Suprapubic skin (tissue), 4 donors: Measurements from ENCODE around the gene MEX3D. TPM values are rescaled to one million over a fixed set of nuclear protein-coding genes. Genes with fewer than 3 reads are reported as not detected.

ENCODE experiments used
- DNase-seq, 2 donors: peaks; one replicate each; pipeline ENCODE4 v3.0.0-alpha.2; 2019; ENCODE audit warnings: low spot score in 2 of 2
- H3K27ac ChIP-seq: fragments of 200-600 bp; sonication (generic); one replicate; pipeline ENCODE4 v1.5.1; 2019
- H3K27me3 ChIP-seq: fragments of 200-600 bp; sonication (generic); one replicate; pipeline ENCODE4 v1.5.1; 2019
- H3K36me3 ChIP-seq: fragments of 200-600 bp; sonication (generic); one replicate; pipeline ENCODE4 v1.5.1; 2019
- H3K4me1 ChIP-seq: fragments of 200-600 bp; sonication (generic); one replicate; pipeline ENCODE4 v1.5.1; 2019
- H3K4me3 ChIP-seq: fragments of 200-600 bp; sonication (generic); one replicate; pipeline ENCODE4 v1.5.1; 2019; ENCODE audit warnings: mild to moderate bottlenecking
- H3K9me3 ChIP-seq: fragments of 200-600 bp; sonication (generic); one replicate; pipeline ENCODE4 v1.5.1; 2019
- EP300 ChIP-seq: sonication (generic); formaldehyde crosslinking; IDR thresholded peaks from one replicate; pipeline ENCODE4 v1.6.1; 2017; ENCODE audit warnings: antibody characterized with exemption
- POLR2A ChIP-seq, 2 donors: fragments of 450-650 bp; IDR thresholded peaks; one replicate each; pipeline ENCODE4 v1.6.1; 2017; ENCODE audit warnings: antibody characterized with exemption in 2 of 2, mild to moderate bottlenecking in 2 of 2, moderate library complexity in 2 of 2
- POLR2AphosphoS5 ChIP-seq, 3 donors: sonication (generic); formaldehyde crosslinking; IDR thresholded peaks; one replicate each; pipeline ENCODE4 v1.6.1; 2017; ENCODE audit warnings: antibody characterized with exemption in 3 of 3
- WGBS: methylation state at CpG from one replicate; pipeline ENCODE4 v1.1.5; 2018; 5-methylcytosine and 5-hydroxymethylcytosine counted together
- total RNA-seq, 4 donors: library from RNA; depleted of rRNA; stranded (reverse); fragments of >200 nt; gene quantifications; one replicate each; pipeline ENCODE4 v1.1.0, GENCODE V29; 2016
- TF ChIP-seq, protein P1 (sequence below), 2 donors: fragments of 200-600 bp in 1 of 2; fragments of 450-650 bp in 1 of 2; sonication (generic) in 1 of 2; IDR thresholded peaks; one replicate each; pipeline ENCODE4 v1.5.1; 2016 to 2019; ENCODE audit warnings: antibody characterized with exemption in 2 of 2, mild to moderate bottlenecking in 1 of 2, moderate library complexity in 1 of 2

MEX3D gene
- total RNA-seq, 4 donors from 2014 or later, result 20.1 to 36.4 (median 26.9) TPM

DNA sequence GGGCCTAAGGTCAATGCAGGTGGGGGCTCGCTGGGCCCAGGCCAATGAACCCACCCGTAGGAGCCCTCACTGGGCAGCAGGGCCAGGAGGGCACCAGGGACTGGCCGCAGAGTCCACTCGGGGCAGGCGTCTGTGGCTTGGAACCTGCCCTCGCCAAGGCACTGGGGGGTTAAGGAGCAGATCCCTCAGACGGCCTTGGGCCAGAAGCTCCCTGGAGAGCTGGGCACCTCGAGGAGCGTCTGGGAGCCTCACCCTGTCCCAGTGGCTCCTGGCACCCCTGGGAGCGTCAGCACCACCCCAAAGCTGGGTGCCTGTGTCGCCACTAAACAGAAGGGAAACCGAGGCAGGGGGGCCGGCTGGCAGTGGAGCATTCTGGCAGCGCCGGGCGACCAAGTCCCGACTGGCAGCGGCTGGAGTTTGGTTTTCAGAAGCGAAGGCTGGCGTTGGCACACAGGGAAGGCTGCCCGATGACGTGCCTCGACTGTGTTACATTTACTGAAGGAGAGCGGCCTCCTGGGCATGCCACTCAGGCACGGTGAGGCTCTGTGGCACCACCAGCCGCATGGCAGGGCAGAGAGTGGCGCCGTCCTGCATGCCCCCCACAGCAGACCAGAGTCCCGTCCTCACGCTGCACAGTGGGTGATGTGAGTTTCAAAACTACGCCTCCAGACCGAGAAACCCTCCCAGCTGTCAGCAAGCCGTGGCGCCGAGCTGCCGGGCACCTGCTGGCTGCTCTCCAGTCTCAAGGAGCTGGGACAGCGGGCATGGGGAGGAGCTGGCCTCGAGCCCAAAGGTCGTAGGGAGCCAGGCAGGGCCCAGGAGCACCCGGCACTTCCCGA, 9.2 kb upstream of the MEX3D start:
- Histone ChIP-seq H3K27ac (no peak overlapping the region), H3K36me3 (peaks cover 60% of the 10 kb centered on the region), H3K9me3 (no peaks in the 10 kb centered on the region), H3K27me3 (no peaks in the 10 kb centered on the region), H3K4me1 (no peaks in the 10 kb centered on the region), H3K4me3 (no peak overlapping the region)
- DNase-seq, result no peak
- 79% methylated on average over 27 of the region's 41 CpGs for WGBS
- TF ChIP-seq, protein P1, sequence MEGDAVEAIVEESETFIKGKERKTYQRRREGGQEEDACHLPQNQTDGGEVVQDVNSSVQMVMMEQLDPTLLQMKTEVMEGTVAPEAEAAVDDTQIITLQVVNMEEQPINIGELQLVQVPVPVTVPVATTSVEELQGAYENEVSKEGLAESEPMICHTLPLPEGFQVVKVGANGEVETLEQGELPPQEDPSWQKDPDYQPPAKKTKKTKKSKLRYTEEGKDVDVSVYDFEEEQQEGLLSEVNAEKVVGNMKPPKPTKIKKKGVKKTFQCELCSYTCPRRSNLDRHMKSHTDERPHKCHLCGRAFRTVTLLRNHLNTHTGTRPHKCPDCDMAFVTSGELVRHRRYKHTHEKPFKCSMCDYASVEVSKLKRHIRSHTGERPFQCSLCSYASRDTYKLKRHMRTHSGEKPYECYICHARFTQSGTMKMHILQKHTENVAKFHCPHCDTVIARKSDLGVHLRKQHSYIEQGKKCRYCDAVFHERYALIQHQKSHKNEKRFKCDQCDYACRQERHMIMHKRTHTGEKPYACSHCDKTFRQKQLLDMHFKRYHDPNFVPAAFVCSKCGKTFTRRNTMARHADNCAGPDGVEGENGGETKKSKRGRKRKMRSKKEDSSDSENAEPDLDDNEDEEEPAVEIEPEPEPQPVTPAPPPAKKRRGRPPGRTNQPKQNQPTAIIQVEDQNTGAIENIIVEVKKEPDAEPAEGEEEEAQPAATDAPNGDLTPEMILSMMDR (IDR thresholded peaks at IDR 0.05), result no peak
- TF ChIP-seq POLR2AphosphoS5 (IDR thresholded peaks at IDR 0.05) (no peak), POLR2A (IDR thresholded peaks at IDR 0.05) (no peak), EP300 (no peak)

DNA sequence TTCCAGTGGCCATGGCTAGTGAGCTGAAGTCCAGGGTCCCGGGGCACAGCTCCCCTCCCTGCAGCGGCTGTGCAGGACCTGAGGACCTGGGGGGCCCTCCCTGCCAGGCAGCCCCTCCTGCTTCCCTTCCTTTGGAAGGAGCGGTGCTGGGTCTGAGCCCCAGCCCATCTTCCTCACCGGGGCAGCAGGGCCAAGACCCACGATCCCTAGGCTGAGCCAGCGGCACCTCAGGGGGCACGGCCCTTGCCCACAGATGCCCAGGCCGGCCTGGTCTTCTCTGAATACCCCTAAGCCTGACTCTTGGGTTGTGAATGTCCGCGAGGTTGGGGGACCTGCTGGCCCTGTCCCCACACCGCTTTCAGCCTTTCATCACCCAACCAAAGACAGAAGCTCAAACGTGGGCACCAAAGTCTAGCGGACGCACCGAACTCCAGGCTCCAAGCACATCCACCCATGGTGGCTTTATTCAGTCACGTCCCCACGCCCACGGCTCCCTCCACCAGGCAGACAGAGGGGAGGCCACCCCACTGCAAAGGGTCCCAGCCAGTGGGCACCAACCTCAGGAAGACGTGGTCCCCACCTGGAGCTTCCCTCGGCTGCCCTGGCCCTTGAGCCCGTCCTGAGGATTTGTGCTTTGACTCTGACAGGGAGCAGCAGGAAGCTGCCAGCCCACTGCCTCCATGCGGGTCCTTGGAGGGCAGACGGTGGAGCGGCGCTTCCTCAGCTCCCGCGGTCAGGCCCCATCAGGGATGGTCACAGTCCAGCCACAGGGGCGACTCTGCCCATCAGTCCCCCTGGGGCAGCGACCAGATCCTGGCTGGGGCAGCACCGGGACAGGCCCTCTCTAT, 8.3 kb upstream of the MEX3D start:
- Histone ChIP-seq H3K27me3 (no peaks in the 10 kb centered on the region), H3K36me3 (peaks cover 51% of the 10 kb centered on the region), H3K9me3 (no peaks in the 10 kb centered on the region), H3K27ac (no peak overlapping the region), H3K4me1 (no peaks in the 10 kb centered on the region), H3K4me3 (no peak overlapping the region)
- TF ChIP-seq POLR2AphosphoS5 (IDR thresholded peaks at IDR 0.05) (no peak), EP300 (no peak), POLR2A (IDR thresholded peaks at IDR 0.05) (no peak)
- TF ChIP-seq, protein P1 (IDR thresholded peaks at IDR 0.05), result no peak
- DNase-seq, result no peak
- 90% methylated on average over 10 of the region's 30 CpGs for WGBS

DNA sequence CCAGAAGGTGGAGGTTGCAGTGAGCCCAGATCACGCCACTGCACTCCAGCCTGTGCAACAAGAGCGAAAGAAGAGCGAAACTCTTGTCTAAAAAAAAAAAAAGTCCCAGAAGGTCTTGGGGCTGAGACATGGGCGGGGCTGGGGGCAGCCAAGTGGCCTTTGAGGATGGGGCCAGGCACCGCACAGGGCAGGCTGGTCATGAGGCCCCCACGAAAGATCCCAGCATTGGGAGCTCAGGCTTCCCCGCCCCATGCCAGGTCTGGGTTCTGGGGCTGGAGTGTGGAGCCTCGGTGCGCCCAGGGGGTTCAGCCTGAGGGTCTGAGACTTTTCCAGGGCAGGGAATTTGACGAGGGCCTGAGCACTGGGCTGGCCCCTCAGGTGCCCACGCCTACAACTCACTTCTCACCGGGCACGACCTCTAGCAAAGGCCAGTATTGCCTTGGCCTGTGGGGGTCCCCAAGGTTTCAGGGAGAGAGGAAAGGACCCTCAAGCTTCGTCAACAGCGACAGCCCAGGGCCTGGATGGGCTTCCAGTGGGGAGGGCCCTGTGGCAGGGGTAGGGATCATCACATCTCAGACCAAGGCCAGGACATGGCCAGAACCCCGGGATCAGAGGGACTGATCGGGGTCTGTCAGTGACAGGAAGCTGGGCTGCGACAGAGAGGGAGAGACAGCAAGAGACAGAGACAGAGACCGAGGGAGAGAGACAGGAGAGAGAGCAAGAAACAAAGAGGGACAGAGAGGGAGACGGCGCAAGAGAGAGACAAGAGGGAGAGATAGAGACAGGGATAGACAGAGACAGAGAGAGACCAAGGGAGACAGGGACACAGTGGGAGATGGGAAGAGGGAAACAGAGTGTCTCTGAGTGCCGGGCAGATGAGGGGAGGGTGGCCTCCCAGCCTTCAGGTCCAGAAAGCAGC, 7.5 kb upstream of the MEX3D start:
- Histone ChIP-seq H3K9me3 (no peaks in the 10 kb centered on the region), H3K27me3 (no peaks in the 10 kb centered on the region), H3K4me1 (no peaks in the 10 kb centered on the region), H3K4me3 (no peak overlapping the region), H3K36me3 (peaks cover 43% of the 10 kb centered on the region), H3K27ac (no peak overlapping the region)
- TF ChIP-seq, protein P1 (IDR thresholded peaks at IDR 0.05), result no peak
- TF ChIP-seq POLR2A (IDR thresholded peaks at IDR 0.05) (no peak), EP300 (no peak), POLR2AphosphoS5 (IDR thresholded peaks at IDR 0.05) (no peak)
- WGBS, result 81% methylated on average over 21 of the region's 22 CpGs
- no peak for DNase-seq

DNA sequence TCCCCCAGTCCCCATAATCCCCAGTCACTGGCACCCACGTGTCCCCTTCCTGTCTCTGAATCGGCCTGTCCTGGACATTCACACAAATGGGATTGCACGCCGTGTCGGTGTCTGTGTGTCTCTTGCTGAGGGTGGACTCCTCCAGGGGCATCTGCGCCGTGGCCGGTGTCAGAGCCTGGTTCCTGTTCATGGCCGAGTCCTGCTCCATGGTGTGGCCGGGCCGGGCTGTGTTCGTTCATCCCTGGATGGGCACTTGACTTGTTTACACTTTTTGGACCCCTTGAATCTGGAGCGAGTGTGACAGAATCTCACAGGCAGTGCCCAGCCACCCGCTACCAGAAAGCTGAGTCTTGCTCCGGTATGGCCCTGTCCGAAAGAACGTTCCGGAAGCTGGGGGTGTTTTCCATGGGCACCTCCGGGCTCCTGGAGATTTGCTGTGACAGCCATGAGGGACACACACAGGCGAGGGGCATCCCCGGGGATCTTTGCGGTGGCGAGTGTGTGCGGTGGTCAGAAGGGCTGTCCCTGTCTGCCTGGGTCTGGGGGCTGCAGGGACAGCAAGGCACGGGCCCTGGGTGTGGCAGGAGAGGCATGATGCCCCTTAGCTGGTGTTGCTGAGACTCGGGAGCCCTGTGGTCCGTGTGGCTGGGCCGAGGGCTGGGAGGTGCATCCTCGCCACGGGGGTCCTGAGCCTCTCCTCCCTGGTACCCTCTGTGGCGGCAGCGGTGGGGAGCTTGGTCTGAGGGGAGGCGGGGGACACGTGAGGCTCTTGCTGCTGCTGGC, 6.4 kb upstream of the MEX3D start:
- Histone ChIP-seq H3K4me3 (no peak overlapping the region), H3K36me3 (peaks cover 32% of the 10 kb centered on the region), H3K27ac (no peak overlapping the region), H3K9me3 (no peaks in the 10 kb centered on the region), H3K4me1 (peaks cover 2% of the 10 kb centered on the region), H3K27me3 (no peaks in the 10 kb centered on the region)
- 87% methylated on average over 26 of the region's 34 CpGs for WGBS
- TF ChIP-seq, protein P1 (IDR thresholded peaks at IDR 0.05), result no peak
- TF ChIP-seq POLR2A (IDR thresholded peaks at IDR 0.05) (no peak), EP300 (no peak), POLR2AphosphoS5 (IDR thresholded peaks at IDR 0.05) (no peak)
- no peak for DNase-seq
